GM21717 (cell line): ENCODE data around the gene FHAD1.

Experiments
- ATAC-seq: cut with Tn5 transposase; IDR thresholded peaks from one replicate; pipeline ENCODE4 v1.9.1; 2021; ENCODE audit warnings: mild to moderate bottlenecking, moderate library complexity; ENCODE audit not compliant: unreplicated experiment

The FHAD1 gene

GRCh38 chr1:15343729-15344128, 96.7 kb downstream of the FHAD1 start:
- ATAC-seq: no peak

DNA sequence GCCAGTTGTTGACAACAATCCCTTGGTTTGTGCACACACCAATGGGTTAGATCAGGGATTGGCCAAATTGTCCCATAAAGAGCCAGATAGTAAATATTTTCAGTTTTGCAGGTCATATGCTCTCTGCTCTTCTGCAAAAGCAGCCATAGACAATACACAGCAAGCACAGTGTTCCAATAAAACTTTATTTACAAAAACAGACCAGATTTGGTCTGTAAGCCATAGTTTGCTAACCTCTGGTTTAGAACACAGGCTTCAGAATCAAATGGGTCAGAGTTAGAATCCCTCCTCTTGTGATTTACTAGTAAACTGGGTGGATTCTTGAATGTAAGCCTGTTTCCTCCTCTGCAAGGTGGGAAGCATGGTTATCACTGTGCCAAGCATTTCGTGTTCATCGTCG, 97.4 kb downstream of the FHAD1 start:
- ATAC-seq: no peak

DNA sequence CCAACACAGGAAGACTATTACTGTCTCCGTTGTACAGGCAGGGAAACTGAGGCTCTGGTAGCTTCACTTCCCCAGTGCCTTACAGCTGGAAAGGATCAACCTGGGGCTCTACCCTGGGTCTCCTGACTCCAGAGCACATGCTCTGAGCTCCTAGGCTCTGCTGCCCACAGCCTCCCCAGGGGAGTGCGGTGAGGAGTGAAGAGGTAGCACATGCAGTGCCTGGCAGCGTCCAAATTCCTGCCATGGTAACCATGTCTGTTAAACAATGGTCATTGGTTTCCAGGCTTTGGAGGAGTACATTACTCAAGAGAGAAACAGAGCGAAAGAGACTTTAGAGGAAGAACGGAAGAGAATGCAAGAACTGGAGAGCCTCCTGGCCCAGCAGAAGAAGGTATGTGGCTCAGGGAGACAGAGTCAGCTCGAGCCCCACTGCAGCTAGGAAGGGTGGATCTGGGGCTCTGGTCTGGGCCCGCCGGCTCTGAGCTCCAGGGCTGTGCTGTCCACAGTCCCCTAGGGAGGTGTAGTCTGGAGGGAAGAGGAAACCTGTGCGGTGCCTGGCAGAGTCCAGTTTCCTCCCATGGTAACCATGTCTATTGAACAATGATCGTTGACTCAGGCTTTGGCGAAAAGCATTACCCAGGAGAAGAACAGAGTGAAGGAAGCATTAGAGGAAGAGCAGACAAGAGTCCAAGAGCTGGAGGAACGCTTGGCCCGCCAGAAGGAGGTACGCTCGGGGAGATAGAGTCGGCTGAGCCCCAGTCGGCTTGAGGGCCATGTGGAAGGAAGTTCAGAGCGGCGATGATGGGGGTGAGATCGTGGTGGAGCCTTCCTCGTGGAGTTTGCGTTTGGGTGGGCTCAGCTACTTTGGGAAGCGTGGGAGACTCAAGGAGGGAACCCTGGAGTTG, 98.0 kb downstream of the FHAD1 start:
- ATAC-seq: no peak

DNA sequence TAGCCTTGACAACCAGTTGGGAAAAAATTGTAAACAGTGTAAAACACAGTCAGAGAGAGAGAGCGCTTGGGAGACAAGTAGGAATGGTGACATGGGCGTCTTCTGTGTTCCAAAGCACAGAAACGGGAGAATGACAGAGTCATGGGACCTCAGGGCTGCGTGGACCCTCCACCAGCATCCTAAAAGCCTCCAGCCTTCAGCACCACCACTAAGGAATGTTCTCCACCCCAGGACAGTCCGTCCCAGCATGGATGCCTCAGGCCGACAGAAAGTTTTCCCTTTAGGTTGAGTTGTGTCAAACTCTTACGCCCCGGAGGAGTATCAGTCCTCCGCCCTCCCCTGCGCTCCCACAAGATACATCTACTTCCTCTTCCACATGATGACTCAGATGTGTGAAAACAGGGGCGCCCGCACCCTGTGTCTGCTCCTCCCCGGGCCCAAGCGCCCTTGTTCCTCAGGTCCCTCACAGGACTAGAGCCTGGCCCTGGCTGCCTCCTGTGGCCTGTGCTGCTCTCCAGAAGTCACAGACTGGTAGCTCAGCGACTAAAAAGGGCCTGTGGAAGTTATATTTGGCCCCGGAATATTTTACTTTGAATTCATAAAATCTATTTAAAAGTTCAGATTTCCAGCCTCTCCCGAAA, 98.8 kb downstream of the FHAD1 start:
- ATAC-seq: no peak

- ATAC-seq: no peak
Measured at GRCh38 chr1:15346346-15347030, 99.5 kb downstream of the FHAD1 start.

GRCh38 chr1:15347182-15347581, 100.2 kb downstream of the FHAD1 start:
- ATAC-seq: no peak

GRCh38 chr1:15348648-15349047, 101.6 kb downstream of the FHAD1 start:
- no peak for ATAC-seq

GRCh38 chr1:15349133-15349532, 102.1 kb downstream of the FHAD1 start:
- no peak for ATAC-seq

DNA sequence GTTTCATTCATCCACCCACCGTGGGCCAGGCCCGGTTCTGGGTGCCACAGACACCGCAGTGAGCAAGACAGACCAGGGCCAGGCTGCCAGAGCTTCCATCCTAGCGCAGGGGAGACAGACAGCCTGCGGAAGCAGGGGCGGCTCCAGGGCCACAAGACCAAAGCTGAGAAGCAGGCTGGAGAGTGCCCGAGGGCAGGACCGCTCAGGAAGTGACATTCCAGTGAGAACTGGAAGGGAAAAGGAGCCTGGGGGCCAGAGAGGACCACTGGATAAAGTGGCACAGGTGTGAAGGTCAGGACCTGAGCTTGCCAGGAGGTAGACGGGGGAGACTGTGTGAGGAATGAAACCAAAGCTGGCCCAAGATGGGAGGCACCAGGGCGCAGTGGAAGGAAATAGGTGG, 103.1 kb downstream of the FHAD1 start:
- no peak for ATAC-seq

DNA sequence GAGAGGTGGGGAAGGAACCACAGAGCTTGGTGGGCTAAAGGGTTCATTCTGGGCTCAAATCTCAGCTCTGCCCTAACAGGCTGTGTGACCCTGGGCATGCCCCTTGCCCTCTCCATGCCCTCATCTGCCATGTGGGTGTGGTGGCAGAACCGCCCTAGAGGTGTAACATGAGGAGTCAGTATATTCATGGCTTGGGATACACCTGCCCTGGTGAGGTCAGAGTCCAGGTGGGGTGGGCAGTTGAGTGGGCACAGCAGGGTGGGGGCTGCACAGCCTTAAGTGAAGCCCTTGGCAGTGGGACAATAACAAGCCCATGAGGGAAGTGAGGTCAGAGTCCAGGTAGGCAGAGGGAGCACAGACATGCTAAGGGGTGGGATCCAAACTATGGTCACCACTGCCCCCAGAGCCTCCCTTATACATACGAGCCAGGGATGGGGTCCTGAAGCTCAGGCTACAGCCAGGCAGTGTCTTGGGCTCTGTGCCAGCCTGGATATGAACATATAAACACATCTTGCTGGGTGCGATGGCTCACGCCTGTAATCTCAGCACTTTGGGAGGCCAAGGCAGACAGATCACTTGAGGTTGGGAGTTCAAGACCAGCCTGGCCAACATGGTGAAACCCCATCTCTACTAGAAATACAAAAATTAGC, 103.7 kb downstream of the FHAD1 start:
- ATAC-seq: no peak

DNA sequence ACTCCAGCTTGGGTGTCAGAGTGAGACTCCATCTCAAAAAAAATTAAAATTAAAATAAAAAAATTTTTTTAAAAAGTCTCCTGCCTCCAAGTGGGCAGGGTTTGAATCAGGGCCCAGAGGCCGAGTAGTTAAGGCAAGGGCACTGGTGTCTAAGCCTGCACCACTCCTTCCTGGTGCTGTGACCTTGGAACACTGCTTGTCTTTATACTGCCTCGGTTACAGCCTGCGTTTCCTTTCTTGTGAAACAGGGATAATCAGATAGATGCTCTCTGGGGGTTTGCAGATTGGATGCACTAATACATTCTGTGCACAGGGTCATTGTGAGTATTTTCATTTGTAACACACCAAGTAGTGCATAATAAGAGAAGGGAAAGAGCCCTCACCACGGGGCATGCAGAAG, 104.3 kb downstream of the FHAD1 start:
- no peak for ATAC-seq

DNA sequence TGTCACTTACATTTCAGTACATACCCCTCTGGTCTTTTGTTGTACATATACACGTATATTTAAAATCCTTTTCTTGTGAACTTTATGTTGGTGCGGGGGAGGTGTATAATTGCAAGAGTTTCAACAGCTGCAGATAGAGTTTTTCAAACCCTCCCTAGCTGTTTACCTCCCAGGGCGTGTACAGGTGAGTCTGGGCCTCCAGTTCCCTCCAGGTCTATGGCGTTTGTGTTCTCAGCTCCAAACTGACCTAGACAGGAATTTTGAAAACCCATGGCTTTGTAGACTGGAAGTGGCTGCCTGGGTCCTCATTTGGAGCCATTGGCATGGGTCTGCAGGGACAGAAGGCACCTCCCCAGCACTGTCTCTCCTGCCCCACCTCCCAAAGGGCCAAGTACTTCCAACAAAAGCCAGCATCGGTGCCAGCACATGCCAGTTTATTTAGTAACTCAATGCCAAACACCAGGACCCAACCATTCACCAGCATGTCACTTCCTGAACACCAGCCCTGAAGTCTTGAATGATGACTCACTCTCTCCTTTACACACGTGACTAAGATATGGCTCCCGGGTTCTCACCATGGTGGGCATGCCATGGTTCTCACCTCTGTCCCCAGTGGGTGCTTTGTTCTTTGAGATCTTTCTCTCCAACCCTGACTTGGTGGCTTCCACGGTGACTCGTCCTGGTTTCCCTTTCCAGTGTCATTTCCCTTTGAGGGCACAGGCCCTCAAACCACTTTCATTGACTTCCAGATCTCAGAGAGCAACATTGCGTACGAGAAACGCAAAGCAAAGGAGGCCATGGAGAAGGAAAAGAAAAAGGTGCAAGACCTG, 105.3 kb downstream of the FHAD1 start:
- ATAC-seq: no peak

GRCh38 chr1:15353839-15354579, 107.0 kb downstream of the FHAD1 start:
- no peak for ATAC-seq

DNA sequence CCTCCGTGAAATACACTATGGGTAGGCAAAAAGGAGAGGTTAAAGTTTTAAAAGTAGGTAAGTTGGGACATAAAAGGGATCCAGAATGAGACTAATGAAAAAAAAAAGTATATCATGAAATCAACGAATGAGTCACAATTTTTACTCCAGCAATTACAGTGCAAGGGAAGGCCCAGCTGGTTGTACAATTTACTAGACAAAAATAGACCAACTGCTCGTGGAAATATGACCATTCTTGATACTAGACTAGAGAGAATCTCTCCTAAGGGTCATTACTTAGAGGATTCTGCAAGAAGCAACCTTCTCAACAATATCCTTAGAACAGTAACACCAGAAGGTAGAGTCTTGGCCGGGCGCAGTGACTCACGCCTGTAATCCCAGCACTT, 107.5 kb downstream of the FHAD1 start:
- ATAC-seq: no peak

- no peak for ATAC-seq
Measured at GRCh38 chr1:15355968-15356625, 109.1 kb downstream of the FHAD1 start.

DNA sequence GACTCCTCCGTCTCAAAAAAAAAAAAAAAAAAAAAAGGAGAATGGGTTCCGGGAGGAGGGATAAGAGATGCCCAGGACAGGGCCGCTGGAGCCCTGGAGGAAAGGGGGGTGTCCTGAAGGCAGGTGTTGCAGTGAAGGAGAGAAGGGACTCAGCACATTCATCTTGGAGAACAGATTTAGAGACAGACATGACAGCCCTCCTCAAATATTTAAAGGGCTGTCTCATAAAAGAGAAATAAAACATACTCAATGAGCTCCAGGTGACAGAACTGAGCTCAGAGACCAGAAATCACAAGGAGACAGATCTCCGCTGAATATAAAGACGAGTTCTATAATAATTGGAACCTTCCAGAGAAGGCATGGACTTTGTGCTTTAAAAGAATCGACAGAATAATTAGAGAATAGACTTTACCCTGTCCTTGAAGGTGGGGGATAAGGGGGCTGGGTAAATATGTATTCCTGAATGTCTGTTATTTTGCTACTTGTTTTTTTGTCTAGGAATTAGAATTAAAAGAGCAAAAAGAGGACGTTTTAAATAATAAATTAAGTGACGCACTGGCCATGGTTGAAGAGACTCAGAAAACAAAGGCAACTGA, 110.7 kb downstream of the FHAD1 start:
- ATAC-seq: no peak

DNA sequence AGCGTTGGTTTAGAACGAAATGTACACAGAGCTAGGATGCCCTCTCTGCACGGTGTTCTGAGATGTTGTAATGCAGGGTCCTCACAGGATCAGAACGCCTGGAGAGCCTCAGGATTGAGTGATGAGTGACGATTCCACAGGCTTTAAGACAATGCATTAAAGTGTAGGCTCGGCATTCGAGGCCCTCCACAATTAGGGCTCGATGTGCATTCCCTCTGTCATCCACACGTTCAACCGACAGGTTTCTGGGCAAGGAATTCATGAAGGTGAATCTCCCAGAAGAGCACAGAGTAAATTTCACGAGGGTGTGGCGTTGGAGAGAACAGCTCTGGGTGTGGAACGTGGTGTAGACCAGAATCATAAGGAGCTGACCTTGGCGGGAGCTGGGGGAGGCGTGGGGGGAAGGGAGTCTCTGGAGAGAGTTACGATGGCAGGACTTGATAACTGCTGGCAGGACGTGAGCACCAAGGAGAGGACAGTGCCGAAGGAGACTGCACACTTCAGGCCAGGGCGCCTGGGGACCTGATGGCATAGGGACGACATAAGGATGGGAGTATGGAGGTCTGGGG, 111.6 kb downstream of the FHAD1 start:
- ATAC-seq: no peak

- no peak for ATAC-seq
Measured at GRCh38 chr1:15360700-15361099, 113.7 kb downstream of the FHAD1 start.
